Measurements from ENCODE around the gene SMYD4. TPM values are rescaled to one million over a fixed set of nuclear protein-coding genes. Genes with fewer than 3 reads are reported as not detected.
"Not testable (repeated sequence)": the region's sequence is repeated elsewhere in the genome, so short reads cannot be mapped to it uniquely, and the experiment has no call there.

Gene SMYD4
- total RNA-seq, 3 donors from 2014 or later (not counting 1 experiment from before 2014, with no cell fraction given) = 20.3 to 37.8 (median 24.3) TPM

DNA sequence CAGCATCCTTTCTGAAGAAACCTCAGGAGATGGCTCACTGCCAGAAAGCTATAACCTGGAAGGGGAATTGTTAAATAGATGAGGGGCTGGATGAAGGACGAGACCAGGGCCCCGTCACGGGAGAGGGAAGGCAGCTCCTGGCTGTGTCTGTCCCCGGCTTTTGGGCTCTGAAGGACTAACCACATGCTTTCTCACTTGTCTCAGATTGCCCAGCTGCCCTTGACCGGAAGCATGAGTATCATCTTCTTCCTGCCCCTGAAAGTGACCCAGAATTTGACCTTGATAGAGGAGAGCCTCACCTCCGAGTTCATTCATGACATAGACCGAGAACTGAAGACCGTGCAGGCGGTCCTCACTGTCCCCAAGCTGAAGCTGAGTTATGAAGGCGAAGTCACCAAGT, 53.4 kb downstream of the SMYD4 start:
- H3K27ac ChIP-seq (ENCODE audit: low read length) = no peak overlapping the region
- 94% methylated on average over 10 of the region's 10 CpGs for WGBS (ENCODE audit: insufficient coverage)
- peaks cover 14% of the 10 kb centered on the region for H3K36me3 ChIP-seq (ENCODE audit: control insufficient read depth, insufficient read depth, low read length)
- peaks cover 6% of the 10 kb centered on the region for H3K4me1 ChIP-seq (ENCODE audit: control insufficient read depth, insufficient read depth, low read length)
- intact Hi-C loops (cut with micrococcal nuclease) = no loop called here
- DNase-seq (no peak), ATAC-seq (no peak)
- Mint-ChIP-seq H3K36me3 (no peaks in the 10 kb centered on the region), H3K27ac (no peak overlapping the region), H3K27me3 (ENCODE audit: low read depth in 2 of 2) (no peaks in the 10 kb centered on the region), H3K9me3 (no peaks in the 10 kb centered on the region), H3K4me3 (no peak overlapping the region), H3K4me1 (peaks cover 0 to 3% of the 10 kb centered on the region in 2 donors)
- H3K4me3 ChIP-seq (ENCODE audit: low read length) = no peak overlapping the region
- TF ChIP-seq, protein P1, sequence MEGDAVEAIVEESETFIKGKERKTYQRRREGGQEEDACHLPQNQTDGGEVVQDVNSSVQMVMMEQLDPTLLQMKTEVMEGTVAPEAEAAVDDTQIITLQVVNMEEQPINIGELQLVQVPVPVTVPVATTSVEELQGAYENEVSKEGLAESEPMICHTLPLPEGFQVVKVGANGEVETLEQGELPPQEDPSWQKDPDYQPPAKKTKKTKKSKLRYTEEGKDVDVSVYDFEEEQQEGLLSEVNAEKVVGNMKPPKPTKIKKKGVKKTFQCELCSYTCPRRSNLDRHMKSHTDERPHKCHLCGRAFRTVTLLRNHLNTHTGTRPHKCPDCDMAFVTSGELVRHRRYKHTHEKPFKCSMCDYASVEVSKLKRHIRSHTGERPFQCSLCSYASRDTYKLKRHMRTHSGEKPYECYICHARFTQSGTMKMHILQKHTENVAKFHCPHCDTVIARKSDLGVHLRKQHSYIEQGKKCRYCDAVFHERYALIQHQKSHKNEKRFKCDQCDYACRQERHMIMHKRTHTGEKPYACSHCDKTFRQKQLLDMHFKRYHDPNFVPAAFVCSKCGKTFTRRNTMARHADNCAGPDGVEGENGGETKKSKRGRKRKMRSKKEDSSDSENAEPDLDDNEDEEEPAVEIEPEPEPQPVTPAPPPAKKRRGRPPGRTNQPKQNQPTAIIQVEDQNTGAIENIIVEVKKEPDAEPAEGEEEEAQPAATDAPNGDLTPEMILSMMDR (IDR thresholded peaks at IDR 0.05) = no peak
- H3K9me3 ChIP-seq (ENCODE audit: control insufficient read depth, insufficient read depth, low read length) = no peaks in the 10 kb centered on the region
- no peaks in the 10 kb centered on the region for H3K27me3 ChIP-seq (ENCODE audit: control insufficient read depth, insufficient read depth, low read length)

DNA sequence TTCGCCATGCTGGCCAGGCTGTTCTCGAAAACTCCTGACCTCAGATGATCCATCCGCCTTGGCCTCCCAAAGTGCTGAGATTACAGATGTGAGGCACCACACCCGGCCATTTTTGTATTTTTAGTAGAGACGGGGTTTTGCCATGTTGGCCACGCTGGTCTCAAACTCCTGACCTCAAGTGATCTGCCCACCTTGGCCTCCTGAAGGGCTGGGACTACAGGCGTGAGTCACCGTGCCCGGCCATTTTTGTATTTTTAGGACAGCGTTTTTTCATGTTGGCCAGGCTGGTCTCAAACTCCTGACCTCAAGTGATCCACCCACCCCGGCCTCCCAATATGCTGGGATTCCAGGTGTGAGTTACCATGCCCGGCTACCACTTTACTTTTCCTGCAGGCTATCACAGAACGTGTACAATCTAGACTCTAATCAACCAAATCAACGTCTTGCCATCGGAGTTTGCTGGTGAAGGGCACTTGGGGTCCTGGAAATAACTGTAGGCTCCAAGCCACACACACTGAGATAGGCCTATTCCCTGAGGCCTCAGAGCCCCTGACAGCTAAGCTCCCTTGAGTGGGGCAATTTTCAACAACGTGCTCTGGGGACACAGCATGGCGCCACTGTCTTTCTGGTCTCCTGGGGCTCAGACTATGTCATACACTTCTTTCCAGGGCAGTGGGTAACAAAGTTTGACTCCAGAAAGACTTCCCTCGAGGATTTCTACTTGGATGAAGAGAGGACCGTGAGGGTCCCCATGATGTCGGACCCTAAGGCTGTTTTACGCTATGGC, 55.1 kb downstream of the SMYD4 start:
- Mint-ChIP-seq H3K36me3 (no peaks in the 10 kb centered on the region), H3K4me1 (peaks cover 0 to 14% of the 10 kb centered on the region in 2 donors), H3K4me3 (no peak overlapping the region), H3K27me3 (ENCODE audit: low read depth in 2 of 2) (no peaks in the 10 kb centered on the region), H3K27ac (peak overlapping the region in 1 of 2 donors; percentile 34), H3K9me3 (no peaks in the 10 kb centered on the region)
- ATAC-seq (no peak), DNase-seq (no peak)
- TF ChIP-seq, protein P1 (IDR thresholded peaks at IDR 0.05) = no peak
- peaks cover 9% of the 10 kb centered on the region for H3K36me3 ChIP-seq (ENCODE audit: control insufficient read depth, insufficient read depth, low read length)
- H3K9me3 ChIP-seq (ENCODE audit: control insufficient read depth, insufficient read depth, low read length) = no peaks in the 10 kb centered on the region
- no peak overlapping the region for H3K4me3 ChIP-seq (ENCODE audit: low read length)
- intact Hi-C loops (cut with micrococcal nuclease) = no loop called here
- H3K27me3 ChIP-seq (ENCODE audit: control insufficient read depth, insufficient read depth, low read length) = no peaks in the 10 kb centered on the region
- WGBS (ENCODE audit: insufficient coverage) = 93% methylated on average over 21 of the region's 21 CpGs
- no peak overlapping the region for H3K27ac ChIP-seq (ENCODE audit: low read length)
- H3K4me1 ChIP-seq (ENCODE audit: control insufficient read depth, insufficient read depth, low read length) = peaks cover 23% of the 10 kb centered on the region

DNA sequence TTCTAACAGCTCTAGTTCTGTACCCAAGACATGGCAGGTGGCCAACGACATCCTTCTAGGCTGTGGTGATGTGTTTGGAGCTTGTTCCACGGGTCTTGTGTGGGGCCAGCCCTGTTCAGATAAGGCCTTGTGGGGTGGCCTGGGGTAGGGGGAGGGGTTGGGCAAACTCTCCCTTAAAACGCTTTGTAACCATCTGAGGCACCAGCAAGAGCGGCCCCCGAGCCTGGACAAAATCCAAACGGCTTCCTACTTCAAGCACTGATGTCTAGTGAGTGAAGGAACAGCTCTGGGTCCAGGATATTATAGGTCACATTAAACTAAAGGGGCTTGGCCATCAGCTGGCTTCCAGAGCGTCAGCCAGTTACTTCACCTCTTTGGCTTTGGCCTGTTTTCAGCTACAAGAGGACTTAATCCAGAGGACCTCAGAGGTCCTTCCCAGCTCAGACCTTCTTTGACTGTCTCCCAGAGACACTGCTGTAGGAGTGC, 56.0 kb downstream of the SMYD4 start:
- H3K27me3 ChIP-seq (ENCODE audit: control insufficient read depth, insufficient read depth, low read length) = no peaks in the 10 kb centered on the region
- Mint-ChIP-seq H3K27me3 (ENCODE audit: low read depth in 2 of 2) (no peaks in the 10 kb centered on the region), H3K36me3 (no peaks in the 10 kb centered on the region), H3K4me1 (peaks cover 0 to 14% of the 10 kb centered on the region in 2 donors), H3K9me3 (no peaks in the 10 kb centered on the region), H3K27ac (peak overlapping the region in 1 of 2 donors; percentile 34), H3K4me3 (no peak overlapping the region)
- TF ChIP-seq, protein P1 (IDR thresholded peaks at IDR 0.05) = no peak
- H3K4me3 ChIP-seq (ENCODE audit: low read length) = no peak overlapping the region
- no peaks in the 10 kb centered on the region for H3K9me3 ChIP-seq (ENCODE audit: control insufficient read depth, insufficient read depth, low read length)
- H3K4me1 ChIP-seq (ENCODE audit: control insufficient read depth, insufficient read depth, low read length) = peaks cover 26% of the 10 kb centered on the region
- intact Hi-C loops (cut with micrococcal nuclease) = no loop called here
- H3K36me3 ChIP-seq (ENCODE audit: control insufficient read depth, insufficient read depth, low read length) = peaks cover 9% of the 10 kb centered on the region
- no peak overlapping the region for H3K27ac ChIP-seq (ENCODE audit: low read length)
- ATAC-seq (no peak), DNase-seq (no peak)
- WGBS (ENCODE audit: insufficient coverage) = 76% methylated on average over 7 of the region's 7 CpGs

DNA sequence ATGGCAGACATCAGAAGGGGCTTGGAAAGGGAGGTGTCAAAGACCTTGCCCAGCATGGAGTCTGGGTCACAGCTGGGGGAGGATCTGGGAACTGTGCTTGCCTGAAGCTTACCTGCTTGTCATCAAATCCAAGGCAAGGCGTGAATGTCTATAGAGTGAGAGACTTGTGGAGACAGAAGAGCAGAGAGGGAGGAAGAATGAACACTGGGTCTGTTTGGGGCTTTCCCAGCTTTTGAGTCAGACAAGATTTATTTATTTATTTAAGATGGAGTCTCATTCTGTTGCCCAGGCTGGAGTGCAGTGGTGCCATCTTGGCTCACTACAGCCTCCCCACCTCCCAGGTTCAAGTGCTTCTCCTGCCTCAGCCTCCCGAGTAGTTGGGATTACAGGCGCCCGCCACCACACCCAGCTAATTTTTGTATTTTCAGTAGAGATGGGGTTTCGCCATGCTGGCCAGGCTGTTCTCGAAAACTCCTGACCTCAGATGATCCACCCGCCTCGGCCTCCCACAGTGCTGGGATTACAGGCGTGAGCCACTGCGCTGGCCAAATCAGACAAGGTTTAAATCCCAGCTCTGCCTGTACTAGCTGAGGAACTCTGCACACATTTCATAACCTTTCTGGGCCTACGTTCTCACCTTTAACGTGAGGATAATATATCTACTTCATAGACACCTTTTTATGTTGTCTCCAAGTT, 56.6 kb downstream of the SMYD4 start:
- H3K9me3 Mint-ChIP-seq; H3K27me3 ChIP-seq (ENCODE audit: control insufficient read depth, insufficient read depth, low read length); H3K36me3 ChIP-seq (ENCODE audit: control insufficient read depth, insufficient read depth, low read length); H3K4me3 ChIP-seq (ENCODE audit: low read length); H3K36me3 Mint-ChIP-seq; H3K27ac Mint-ChIP-seq; H3K27me3 Mint-ChIP-seq (ENCODE audit: low read depth in 2 of 2); H3K9me3 ChIP-seq (ENCODE audit: control insufficient read depth, insufficient read depth, low read length); H3K4me3 Mint-ChIP-seq; intact Hi-C loops (cut with micrococcal nuclease); H3K27ac ChIP-seq (ENCODE audit: low read length): not testable (repeated sequence)
- peak in 2 of 3 donors; percentile 24 to 26 for ATAC-seq
- peaks cover 26% of the 10 kb centered on the region for H3K4me1 ChIP-seq (ENCODE audit: control insufficient read depth, insufficient read depth, low read length)
- WGBS (ENCODE audit: insufficient coverage) = 93% methylated on average over 11 of the region's 12 CpGs
- peaks cover 0 to 14% of the 10 kb centered on the region in 2 donors for H3K4me1 Mint-ChIP-seq
- peak in 1 of 2 donors; percentile 28 for DNase-seq
